ENCODE data around the gene C2orf76.

- TF ChIP-seq CTCF (conservative IDR thresholded peaks at IDR 0.05; ENCODE audit: low read depth in 2 of 2) (no peak), EZH2 (IDR thresholded peaks at IDR 0.05; ENCODE audit: low read depth, unreplicated experiment) (no peak), EZH2phosphoT487 (IDR thresholded peaks at IDR 0.05; ENCODE audit: unreplicated experiment) (no peak), CREB1 (CRISPR knock-in tag; IDR thresholded peaks at IDR 0.05; ENCODE audit: low read depth) (no peak), ETS1 (IDR thresholded peaks at IDR 0.05) (no peak), ZNF114 (CRISPR knock-in tag; IDR thresholded peaks at IDR 0.05) (no peak), POLR2AphosphoS5 (IDR thresholded peaks at IDR 0.05; ENCODE audit: low read depth) (no peak), NANOG (IDR thresholded peaks at IDR 0.05; ENCODE audit: borderline replicate concordance) (no peak), STAT1 (IDR thresholded peaks at IDR 0.05; ENCODE audit: unreplicated experiment) (no peak), REST (IDR thresholded peaks at IDR 0.05; ENCODE audit: unreplicated experiment) (no peak)
These were observed 80.0 kb downstream of the C2orf76 start for GRCh38 chr2:119286661-119287060.

All from GM23338 (cell line).